OCI-LY7 (cell line): ENCODE results near the gene DNAJB12. TPM values are rescaled to one million over a fixed set of nuclear protein-coding genes. Genes with fewer than 3 reads are reported as not detected.

ENCODE experiments used
- BruUV-seq: library from RNA; stranded (reverse); fragments of 400-500 nt; replicated peaks from 2 replicates; lab custom pipeline; 2021; lab: Mats Ljungman, UMichigan
- CTCF ChIA-PET: fragments of 300-600 bp; sonication (Branson Sonifier 250); formaldehyde crosslinking; loops from one replicate; lab custom pipeline; 2022; ENCODE audit warnings: antibody characterized with exemption; ENCODE audit not compliant: unreplicated experiment; lab: Charles Lee
- POLR2A ChIA-PET: fragments of 300-600 bp; sonication (Branson Sonifier 250); formaldehyde crosslinking; loops from one replicate; lab custom pipeline; 2022; ENCODE audit warnings: antibody characterized with exemption; lab: Charles Lee
- DNase-seq: peaks from one replicate; pipeline ENCODE4 v3.0.0-alpha.2; 2015; ENCODE audit warnings: low spot score
- H2AFZ ChIP-seq: fragments of 200-600 bp; sonication (generic), shearing (Covaris generic); 2 replicates; pipeline ENCODE4 v1.6.1; 2014; ENCODE audit warnings: mild to moderate bottlenecking, antibody characterized with exemption, low read length, moderate library complexity
- H3K27ac ChIP-seq: fragments of 200-600 bp; sonication (generic); 2 replicates; pipeline ENCODE4 v1.5.1; 2014; ENCODE audit warnings: mixed run types, low read depth, mild to moderate bottlenecking, moderate library complexity, low read length, inconsistent platforms; ENCODE audit not compliant: poor library complexity, severe bottlenecking
- H3K36me3 ChIP-seq: fragments of 200-600 bp; sonication (generic); 2 replicates; pipeline ENCODE4 v1.6.1; 2014; ENCODE audit warnings: mild to moderate bottlenecking, antibody characterized with exemption, low read length, moderate library complexity, mixed read lengths; ENCODE audit not compliant: insufficient read depth
- H3K4me1 ChIP-seq: fragments of 200-600 bp; sonication (generic); 2 replicates; pipeline ENCODE4 v1.5.1; 2014; ENCODE audit warnings: mild to moderate bottlenecking, low read length; ENCODE audit not compliant: insufficient read depth, poor library complexity, severe bottlenecking
- H3K4me2 ChIP-seq: fragments of 200-600 bp; sonication (generic); 2 replicates; pipeline ENCODE4 v1.6.1; 2014; ENCODE audit warnings: mild to moderate bottlenecking, low read length
- H3K4me3 ChIP-seq: fragments of 200-600 bp; sonication (generic); 2 replicates; pipeline ENCODE4 v1.5.1; 2014; ENCODE audit warnings: mild to moderate bottlenecking, low read depth, low read length; ENCODE audit not compliant: poor library complexity, severe bottlenecking
- H3K79me2 ChIP-seq: fragments of 200-600 bp; sonication (generic); 2 replicates; pipeline ENCODE4 v1.6.1; 2016; ENCODE audit warnings: low read depth, mild to moderate bottlenecking, low read length, moderate library complexity, mixed read lengths; ENCODE audit not compliant: insufficient read depth
- H3K9me2 ChIP-seq: fragments of 200-600 bp; sonication (generic); 2 replicates; pipeline ENCODE4 v1.6.1; 2016; ENCODE audit warnings: mild to moderate bottlenecking, low read length, mixed read lengths; ENCODE audit not compliant: insufficient read depth
- H3K9me3 ChIP-seq: fragments of 200-600 bp; sonication (generic); 2 replicates; pipeline ENCODE4 v1.6.1; 2014; ENCODE audit warnings: mild to moderate bottlenecking, mixed run types, low read length, mixed read lengths
- H4K20me1 ChIP-seq: fragments of 200-600 bp; sonication (generic); 2 replicates; pipeline ENCODE4 v1.6.1; 2014; ENCODE audit warnings: mild to moderate bottlenecking, antibody characterized with exemption, low read length, moderate library complexity, mixed read lengths; ENCODE audit not compliant: insufficient read depth
- CTCF ChIP-seq: fragments of 200-600 bp; sonication (generic); conservative IDR thresholded peaks from 2 replicates; pipeline ENCODE4 v1.5.1; 2014; ENCODE audit warnings: mild to moderate bottlenecking, antibody characterized with exemption, low read length, moderate library complexity, mixed read lengths
- EZH2phosphoT487 ChIP-seq: fragments of 200-600 bp; sonication (generic); IDR thresholded peaks from 2 replicates; pipeline ENCODE4 v1.6.1; 2018; ENCODE audit warnings: low read depth, borderline replicate concordance, mild to moderate bottlenecking, mixed run types, antibody characterized with exemption, low read length, moderate library complexity, mixed read lengths
- intact Hi-C: fragments of 100-400 bp; cut with micrococcal nuclease; formaldehyde crosslinking; loops from one replicate; pipeline ENCODE4 v1.10.0; 2022; ENCODE audit not compliant: unreplicated experiment
- total RNA-seq, 2 experiments: library from RNA; depleted of rRNA in 1 of 2; stranded (reverse); fragments of >200 nt in 1 of 2; shearing (Covaris generic) in 1 of 2; gene quantifications; 2 replicates each; pipeline ENCODE4 v1.2.3, GENCODE V29; 2014 to 2022

The DNAJB12 gene
- total RNA-seq, 2 experiments from 2014 or later, result 27.4 to 28.3 TPM

- H3K79me2 ChIP-seq, result no peaks in the 10 kb centered on the region
- H3K4me3 ChIP-seq, result no peak overlapping the region
- H3K9me2 ChIP-seq, result no peaks in the 10 kb centered on the region
- H3K4me1 ChIP-seq, result peaks cover 64% of the 10 kb centered on the region
- TF ChIP-seq EZH2phosphoT487 (no peak), CTCF (no peak)
- no peaks in the 10 kb centered on the region for H4K20me1 ChIP-seq
- intact Hi-C loops, result no loop called here
- POLR2A ChIA-PET, result interaction anchor here (0.6 to 6.4 kb wide), 14 partner anchors 7 to 233 kb away, joined by 3 to 91 read pairs (median 5); partner anchors contain the start of gene DDIT4
- CTCF ChIA-PET, result interaction anchor here (0.6 to 2.4 kb wide), 6 partner anchors 11 to 64 kb away, joined by 3 to 7 read pairs (median 4); partner anchors contain the start of gene DDIT4
- H3K4me2 ChIP-seq, result peak overlapping the region; percentile 82
- BruUV-seq, result no TSS peak
- H3K9me3 ChIP-seq, result no peaks in the 10 kb centered on the region
- H2AFZ ChIP-seq, result peak overlapping the region; percentile 5; the same call in 1 of the 2 replicates
- H3K36me3 ChIP-seq, result no peaks in the 10 kb centered on the region
- DNase-seq, result no peak
- peak overlapping the region; percentile 97 for H3K27ac ChIP-seq
Observed at GRCh38 chr10:72322280-72323058, 32.2 kb downstream of the DNAJB12 start.

GRCh38 chr10:72322030-72322279 is 32.8 kb downstream of the DNAJB12 start:
- Histone ChIP-seq H2AFZ (peak overlapping the region; percentile 5; the same call in 1 of the 2 replicates), H3K9me3 (no peaks in the 10 kb centered on the region), H3K36me3 (no peaks in the 10 kb centered on the region), H4K20me1 (no peaks in the 10 kb centered on the region), H3K4me1 (peaks cover 68% of the 10 kb centered on the region), H3K4me2 (peak overlapping the region; percentile 82), H3K79me2 (no peaks in the 10 kb centered on the region), H3K9me2 (no peaks in the 10 kb centered on the region), H3K27ac (peak overlapping the region; percentile 97), H3K4me3 (peak overlapping the region; percentile 66)
- TF ChIP-seq EZH2phosphoT487 (no peak), CTCF (no peak)
- intact Hi-C loops, result no loop called here
- BruUV-seq, result no TSS peak
- DNase-seq, result no peak
- CTCF ChIA-PET, result interaction anchor here (0.6 to 2.4 kb wide), 6 partner anchors 10 to 64 kb away, joined by 3 to 7 read pairs (median 4); partner anchors contain the start of gene DDIT4
- POLR2A ChIA-PET, result interaction anchor here (0.6 to 6.4 kb wide), 14 partner anchors 8 to 232 kb away, joined by 3 to 91 read pairs (median 6); partner anchors contain the start of gene DDIT4
